Kidney epithelial cell (primary cell): ENCODE results near the gene MIOS. TPM values are rescaled to one million over a fixed set of nuclear protein-coding genes. Genes with fewer than 3 reads are reported as not detected.

ENCODE experiments used
- DNase-seq: peaks from one replicate; pipeline ENCODE4 v3.0.0-alpha.2; 2010; ENCODE audit warnings: low read depth
- H3K27me3 ChIP-seq: 2 replicates; pipeline ENCODE4 v1.6.0; 2011; ENCODE audit warnings: low read length; ENCODE audit not compliant: control insufficient read depth, insufficient read depth
- H3K36me3 ChIP-seq: 2 replicates; pipeline ENCODE4 v1.5.1; 2011; ENCODE audit warnings: low read length; ENCODE audit not compliant: control insufficient read depth, insufficient read depth
- H3K4me3 ChIP-seq: 2 replicates; pipeline ENCODE4 v1.5.1; 2011; ENCODE audit warnings: low read depth, mild to moderate bottlenecking, control low read depth, low read length
- total RNA-seq: library from RNA; depleted of rRNA; stranded (reverse); fragments of >200 nt; gene quantifications from 2 replicates; pipeline ENCODE4 v1.2.3, GENCODE V29; 2015
- TF ChIP-seq, protein P1 (sequence below): IDR thresholded peaks from 2 replicates; pipeline ENCODE4 v1.5.1; 2011; ENCODE audit warnings: mild to moderate bottlenecking, moderate library complexity, low read length, control low read depth, inconsistent platforms; ENCODE audit not compliant: insufficient read depth, poor library complexity, severe bottlenecking

MIOS gene
- total RNA-seq, 1 donor from 2014 or later: 41.9 TPM

DNA sequence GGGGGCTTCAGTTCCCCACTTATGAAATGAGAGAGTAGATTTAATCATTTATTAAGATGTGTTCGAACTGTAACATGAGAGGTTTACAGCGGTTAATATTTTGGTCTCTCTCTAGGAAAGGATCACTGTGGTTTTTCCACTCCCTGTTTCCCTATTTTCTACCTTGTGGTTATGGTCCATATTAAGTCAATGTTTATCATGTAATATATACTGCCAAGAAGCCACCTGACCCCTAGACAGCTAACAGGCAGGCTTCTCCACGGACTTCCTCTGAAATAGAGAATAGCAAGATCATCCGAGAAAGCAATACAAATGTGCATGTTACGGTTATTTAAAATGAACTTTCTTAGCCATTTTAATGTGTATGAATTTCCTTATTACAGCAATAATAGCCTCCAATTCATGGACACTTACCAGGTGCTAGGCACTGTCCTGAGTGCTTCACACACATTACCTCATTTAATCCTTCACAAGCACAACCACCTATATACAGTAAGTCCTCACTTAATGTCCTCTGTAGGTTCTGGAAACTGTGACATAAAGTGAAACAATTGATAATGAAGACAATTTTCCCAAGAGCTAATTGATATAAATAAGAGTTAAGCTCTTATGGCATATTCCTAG is 30.2 kb upstream of the MIOS start:
- no peaks in the 10 kb centered on the region for H3K36me3 ChIP-seq
- TF ChIP-seq, protein P1, sequence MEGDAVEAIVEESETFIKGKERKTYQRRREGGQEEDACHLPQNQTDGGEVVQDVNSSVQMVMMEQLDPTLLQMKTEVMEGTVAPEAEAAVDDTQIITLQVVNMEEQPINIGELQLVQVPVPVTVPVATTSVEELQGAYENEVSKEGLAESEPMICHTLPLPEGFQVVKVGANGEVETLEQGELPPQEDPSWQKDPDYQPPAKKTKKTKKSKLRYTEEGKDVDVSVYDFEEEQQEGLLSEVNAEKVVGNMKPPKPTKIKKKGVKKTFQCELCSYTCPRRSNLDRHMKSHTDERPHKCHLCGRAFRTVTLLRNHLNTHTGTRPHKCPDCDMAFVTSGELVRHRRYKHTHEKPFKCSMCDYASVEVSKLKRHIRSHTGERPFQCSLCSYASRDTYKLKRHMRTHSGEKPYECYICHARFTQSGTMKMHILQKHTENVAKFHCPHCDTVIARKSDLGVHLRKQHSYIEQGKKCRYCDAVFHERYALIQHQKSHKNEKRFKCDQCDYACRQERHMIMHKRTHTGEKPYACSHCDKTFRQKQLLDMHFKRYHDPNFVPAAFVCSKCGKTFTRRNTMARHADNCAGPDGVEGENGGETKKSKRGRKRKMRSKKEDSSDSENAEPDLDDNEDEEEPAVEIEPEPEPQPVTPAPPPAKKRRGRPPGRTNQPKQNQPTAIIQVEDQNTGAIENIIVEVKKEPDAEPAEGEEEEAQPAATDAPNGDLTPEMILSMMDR: no peak
- no peaks in the 10 kb centered on the region for H3K27me3 ChIP-seq
- H3K4me3 ChIP-seq: no peak overlapping the region
- DNase-seq: no peak

DNA sequence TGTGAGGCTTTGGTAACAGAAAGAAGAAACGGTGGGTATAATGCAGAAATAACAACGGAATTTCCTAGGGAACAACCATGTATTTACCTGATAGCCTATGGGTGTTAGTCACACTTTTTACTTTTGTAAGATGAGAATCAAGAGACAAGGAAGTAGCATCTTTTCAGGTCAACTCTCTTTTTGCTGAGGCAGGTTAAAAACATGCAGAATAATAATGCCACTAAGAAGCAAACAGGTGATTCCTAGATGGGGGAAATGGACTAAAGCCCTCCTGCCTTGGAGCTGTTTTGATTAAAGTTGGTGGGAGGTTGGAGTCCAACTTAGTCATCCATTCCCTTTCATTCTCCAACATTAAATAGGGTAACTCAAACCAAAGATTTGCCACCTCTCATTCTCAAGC is 29.0 kb upstream of the MIOS start:
- H3K27me3 ChIP-seq: no peaks in the 10 kb centered on the region
- H3K36me3 ChIP-seq: no peaks in the 10 kb centered on the region
- no peak overlapping the region for H3K4me3 ChIP-seq
- no peak for DNase-seq
- TF ChIP-seq, protein P1: no peak

DNA sequence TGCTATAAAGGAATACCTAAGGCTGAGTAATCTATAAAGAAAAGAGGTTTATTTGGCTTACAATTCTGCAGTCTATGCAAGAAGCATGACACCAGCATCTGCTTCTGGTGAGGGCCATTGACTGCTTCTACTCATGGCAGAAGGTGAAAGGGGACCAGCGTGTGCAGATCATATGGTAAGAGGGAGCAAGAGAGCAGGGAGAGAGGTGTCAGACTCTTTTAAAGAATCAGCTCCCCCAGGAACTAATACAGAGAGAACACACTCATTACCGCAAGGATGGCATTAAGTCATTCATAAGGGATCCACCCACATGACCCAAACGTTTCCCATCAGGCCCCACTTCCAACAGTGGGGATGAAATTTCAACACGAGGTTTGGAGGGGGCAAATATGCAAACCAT is 27.5 kb upstream of the MIOS start:
- Histone ChIP-seq H3K36me3 (no peaks in the 10 kb centered on the region), H3K27me3 (no peaks in the 10 kb centered on the region), H3K4me3 (no peak overlapping the region)
- TF ChIP-seq, protein P1: no peak
- DNase-seq: no peak

DNA sequence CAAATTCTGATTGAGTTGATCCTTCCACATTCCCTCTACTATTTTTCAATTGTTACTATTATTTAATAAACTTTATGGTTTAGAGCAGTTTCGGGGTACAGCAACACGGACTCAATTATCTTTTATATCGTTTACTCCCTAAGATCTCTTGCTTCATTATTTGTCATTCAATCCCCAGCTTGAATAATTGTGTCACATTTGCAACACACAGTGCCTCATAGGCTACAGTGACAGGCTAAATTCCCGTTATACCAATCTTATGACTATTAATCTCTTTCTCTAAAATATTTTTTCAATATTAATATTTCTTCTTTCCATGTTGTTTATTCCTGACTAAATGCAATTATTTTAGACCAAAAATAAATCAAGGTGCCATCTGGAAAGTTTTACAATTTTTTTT is 27.0 kb upstream of the MIOS start:
- H3K36me3 ChIP-seq: no peaks in the 10 kb centered on the region
- TF ChIP-seq, protein P1: no peak
- no peaks in the 10 kb centered on the region for H3K27me3 ChIP-seq
- no peak overlapping the region for H3K4me3 ChIP-seq
- no peak for DNase-seq

DNA sequence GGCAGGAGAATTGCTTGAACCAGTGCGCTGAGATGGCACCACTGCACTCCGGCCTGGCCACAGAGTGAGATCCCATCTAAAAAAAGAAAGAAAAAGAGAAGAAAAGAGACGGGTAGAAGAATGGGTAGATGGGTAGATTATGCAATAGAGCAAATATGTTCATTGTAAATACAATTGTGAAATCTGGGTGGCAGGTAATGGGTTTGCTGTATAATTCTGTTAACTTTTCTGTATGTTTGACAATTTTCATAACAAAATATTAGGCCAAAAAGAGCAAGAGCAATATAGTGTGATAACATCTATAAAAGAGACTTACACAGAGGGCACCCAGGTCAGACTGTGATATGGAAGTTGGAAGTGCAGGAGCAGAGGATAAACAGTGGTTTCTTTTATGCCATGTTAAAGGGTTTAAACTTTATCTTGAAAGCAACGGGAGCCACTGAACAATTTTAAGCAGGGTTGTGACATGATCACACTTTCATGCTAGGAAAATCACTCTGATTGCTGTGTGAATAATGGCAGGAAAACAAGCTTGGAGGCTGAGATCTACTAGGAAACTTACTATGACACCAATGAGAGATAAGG is 24.3 kb upstream of the MIOS start:
- H3K27me3 ChIP-seq: no peaks in the 10 kb centered on the region
- no peak for DNase-seq
- H3K4me3 ChIP-seq: no peak overlapping the region
- H3K36me3 ChIP-seq: no peaks in the 10 kb centered on the region
- TF ChIP-seq, protein P1: no peak

DNA sequence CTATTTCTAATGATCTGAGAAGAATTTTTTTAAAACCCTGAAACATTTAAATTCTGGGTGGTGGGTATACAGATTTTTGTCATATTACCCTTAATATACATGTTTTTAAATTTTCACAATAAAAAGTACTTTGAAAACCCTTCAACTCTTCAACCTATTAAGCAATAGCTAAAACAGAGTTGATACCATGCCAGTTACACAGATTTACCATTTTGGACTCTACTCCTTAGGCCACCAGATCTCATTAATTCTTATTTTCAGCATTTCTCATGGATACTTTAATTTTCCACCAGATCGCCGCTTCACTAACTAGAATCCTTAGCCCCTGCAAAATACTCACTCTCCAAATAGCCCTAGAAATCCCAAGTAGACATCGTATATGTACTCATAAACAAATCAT is 18.3 kb upstream of the MIOS start:
- no peak overlapping the region for H3K4me3 ChIP-seq
- DNase-seq: no peak
- TF ChIP-seq, protein P1: no peak
- no peaks in the 10 kb centered on the region for H3K36me3 ChIP-seq
- H3K27me3 ChIP-seq: no peaks in the 10 kb centered on the region
